Upper lobe of left lung (tissue), 6 donors: ENCODE data around the gene PRKCE. TPM values are rescaled to one million over a fixed set of nuclear protein-coding genes. Genes with fewer than 3 reads are reported as not detected.
A peak's percentile ranks its signal among the peaks of the same experiment; 100 is the strongest.

Experiments used
- ATAC-seq, 2 donors: fragments of 200-7000 bp; cut with Tn5 transposase; one replicate each; pipeline ENCODE4 v1.9.1; 2022; ENCODE audit warnings: mild to moderate bottlenecking in 2 of 2, moderate library complexity in 2 of 2; ENCODE audit not compliant: low FRiP score in 2 of 2
- DNase-seq, 2 donors: peaks; one replicate each; pipeline ENCODE4 v3.0.0-alpha.2; 2019 to 2020
- H3K27ac ChIP-seq, 4 donors: fragments of 200-600 bp; sonication (generic); one replicate each; pipeline ENCODE4 v1.5.1; 2016 to 2019
- H3K27me3 ChIP-seq, 4 donors: fragments of 200-600 bp; sonication (generic); one replicate each; pipeline ENCODE4 v1.5.1; 2017 to 2019
- H3K36me3 ChIP-seq, 4 donors: fragments of 200-600 bp; sonication (generic); one replicate each; pipeline ENCODE4 v1.5.1; 2016 to 2019
- H3K4me1 ChIP-seq, 4 donors: fragments of 200-600 bp; sonication (generic); one replicate each; pipeline ENCODE4 v1.5.1; 2018 to 2019
- H3K4me3 ChIP-seq, 4 donors: fragments of 200-600 bp; sonication (generic); one replicate each; pipeline ENCODE4 v1.5.1; 2017 to 2019; ENCODE audit warnings: mild to moderate bottlenecking in 2 of 4, moderate library complexity in 1 of 4
- H3K9me3 ChIP-seq, 4 donors: fragments of 200-600 bp; sonication (generic); one replicate each; pipeline ENCODE4 v1.5.1; 2018 to 2019
- EP300 ChIP-seq, 4 donors: sonication (generic); formaldehyde crosslinking; IDR thresholded peaks; one replicate each; pipeline ENCODE4 v1.5.1; 2017; ENCODE audit warnings: antibody characterized with exemption in 4 of 4, control low read depth in 2 of 4
- POLR2A ChIP-seq, 4 donors: fragments of 450-650 bp; IDR thresholded peaks; one replicate each; pipeline ENCODE4 v1.5.1; 2016 to 2017; ENCODE audit warnings: antibody characterized with exemption in 4 of 4, mild to moderate bottlenecking in 2 of 4
- POLR2AphosphoS5 ChIP-seq, 2 donors: sonication (generic); formaldehyde crosslinking; IDR thresholded peaks; one replicate each; pipeline ENCODE4 v1.5.1; 2017; ENCODE audit warnings: antibody characterized with exemption in 2 of 2
- WGBS, 2 donors: methylation state at CpG; one replicate each; pipeline ENCODE4 v1.1.5; 2017 to 2018; 5-methylcytosine and 5-hydroxymethylcytosine counted together
- total RNA-seq, 6 donors: library from RNA; depleted of rRNA in 4 of 6; stranded (reverse); fragments of >200 nt in 4 of 6; gene quantifications; one replicate each; pipeline versions ENCODE4 v1.1.0 to v1.2.1, GENCODE V29; 2016 to 2021
- TF ChIP-seq, protein P1 (sequence below), 6 experiments: fragments of 450-650 bp in 4 of 6; fragments of 200-600 bp in 2 of 6; sonication (generic) in 2 of 6; IDR thresholded peaks; one replicate each; pipeline ENCODE4 v1.5.1; 2016 to 2019; ENCODE audit warnings: antibody characterized with exemption in 6 of 6
- donor health status: DM: no; HTN: no; CAD: no; lungs with moderate emphysema.
- donor health status: DM: no; HTN: yes; CAD: no; lungs with severe emphysema.

PRKCE gene
- total RNA-seq, 6 donors from 2014 or later: 54.9 to 124 (median 75.6) TPM

DNA sequence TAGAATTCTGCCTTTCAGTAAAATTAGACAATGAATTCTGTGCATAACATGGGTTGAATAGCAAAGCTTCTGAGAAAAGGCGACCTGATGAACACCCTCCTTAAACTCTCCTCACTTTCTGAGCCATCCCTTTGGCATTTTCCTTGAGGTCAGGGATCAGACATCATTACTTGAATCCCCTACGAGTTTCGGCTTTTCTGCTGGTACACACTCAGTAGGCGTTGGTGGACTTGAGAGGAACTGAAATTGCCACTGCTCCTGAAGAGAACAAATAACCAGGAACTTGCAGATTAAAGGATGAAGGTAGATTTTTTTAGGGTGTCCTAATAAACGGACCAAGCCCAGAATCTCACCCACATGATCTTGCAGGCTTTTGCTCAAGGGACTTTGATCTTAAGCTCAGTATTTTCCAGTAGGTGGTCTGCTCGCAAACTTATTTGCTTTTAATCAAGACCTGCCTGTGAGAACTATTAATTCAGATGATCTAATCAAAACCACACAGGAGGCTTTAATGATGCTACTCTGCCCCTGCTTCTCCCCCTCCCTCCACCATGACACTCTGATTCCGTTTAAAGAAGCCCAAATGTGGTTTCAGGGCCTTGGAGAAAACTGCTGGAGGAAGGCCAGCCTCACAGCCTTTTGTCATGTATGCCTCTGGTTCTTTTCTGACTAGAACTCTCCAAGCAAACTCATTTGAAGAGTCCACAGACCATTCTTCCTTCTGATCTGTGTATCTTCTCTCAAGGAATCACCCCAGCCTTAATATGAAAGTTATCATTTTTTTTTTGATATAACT, 124.9 kb downstream of the PRKCE start:
- TF ChIP-seq POLR2A (IDR thresholded peaks at IDR 0.05) (no peak), POLR2AphosphoS5 (IDR thresholded peaks at IDR 0.05) (no peak), EP300 (IDR thresholded peaks at IDR 0.05) (no peak)
- TF ChIP-seq, protein P1, sequence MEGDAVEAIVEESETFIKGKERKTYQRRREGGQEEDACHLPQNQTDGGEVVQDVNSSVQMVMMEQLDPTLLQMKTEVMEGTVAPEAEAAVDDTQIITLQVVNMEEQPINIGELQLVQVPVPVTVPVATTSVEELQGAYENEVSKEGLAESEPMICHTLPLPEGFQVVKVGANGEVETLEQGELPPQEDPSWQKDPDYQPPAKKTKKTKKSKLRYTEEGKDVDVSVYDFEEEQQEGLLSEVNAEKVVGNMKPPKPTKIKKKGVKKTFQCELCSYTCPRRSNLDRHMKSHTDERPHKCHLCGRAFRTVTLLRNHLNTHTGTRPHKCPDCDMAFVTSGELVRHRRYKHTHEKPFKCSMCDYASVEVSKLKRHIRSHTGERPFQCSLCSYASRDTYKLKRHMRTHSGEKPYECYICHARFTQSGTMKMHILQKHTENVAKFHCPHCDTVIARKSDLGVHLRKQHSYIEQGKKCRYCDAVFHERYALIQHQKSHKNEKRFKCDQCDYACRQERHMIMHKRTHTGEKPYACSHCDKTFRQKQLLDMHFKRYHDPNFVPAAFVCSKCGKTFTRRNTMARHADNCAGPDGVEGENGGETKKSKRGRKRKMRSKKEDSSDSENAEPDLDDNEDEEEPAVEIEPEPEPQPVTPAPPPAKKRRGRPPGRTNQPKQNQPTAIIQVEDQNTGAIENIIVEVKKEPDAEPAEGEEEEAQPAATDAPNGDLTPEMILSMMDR (IDR thresholded peaks at IDR 0.05): no peak
- 51 to 60% methylated on average over 7 of the region's 7 CpGs for WGBS, 2 donors
- H3K4me1 ChIP-seq: peaks cover 12 to 64% (median 24%) of the 10 kb centered on the region in 4 donors
- H3K36me3 ChIP-seq: no peaks in the 10 kb centered on the region
- peak overlapping the region in 1 of 4 donors; percentile 67 for H3K27ac ChIP-seq
- no peak overlapping the region for H3K4me3 ChIP-seq
- DNase-seq (no peak), ATAC-seq (no peak)
- H3K27me3 ChIP-seq: no peaks in the 10 kb centered on the region
- no peaks in the 10 kb centered on the region for H3K9me3 ChIP-seq

DNA sequence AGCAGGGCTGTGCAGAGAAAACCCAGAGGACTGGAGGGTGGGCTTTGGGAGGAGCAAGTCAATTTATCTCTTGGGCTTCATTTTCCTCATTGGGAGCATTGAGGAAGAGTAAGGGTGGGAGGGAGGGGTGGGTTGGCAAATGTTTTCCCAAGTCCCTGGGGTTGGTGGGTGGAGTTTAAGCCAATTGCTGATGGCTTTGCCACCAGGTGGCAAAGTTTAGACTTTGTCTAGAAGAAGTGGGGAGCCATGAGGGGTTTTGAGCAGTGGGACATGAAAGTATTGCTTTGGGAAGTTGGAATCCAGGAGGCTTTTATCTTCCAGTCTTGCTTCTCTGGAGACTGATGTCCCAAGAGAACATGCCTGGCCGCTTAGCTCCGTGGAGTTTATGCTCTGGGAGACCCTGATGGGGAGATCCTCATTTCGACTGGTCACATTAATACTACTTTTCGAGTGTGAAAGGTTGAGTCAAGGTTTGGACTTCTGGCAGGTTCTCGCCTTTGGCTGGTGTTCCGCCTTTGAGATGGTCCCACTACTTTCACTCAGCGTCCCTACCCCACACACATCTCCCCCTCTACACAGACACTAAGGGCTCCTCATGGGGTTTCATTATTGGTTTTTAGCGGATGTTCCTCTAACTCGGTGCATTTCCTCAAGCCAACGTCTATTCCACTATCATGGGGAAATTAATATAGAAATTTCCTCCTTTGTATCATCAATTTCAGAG, 126.7 kb downstream of the PRKCE start:
- Histone ChIP-seq H3K9me3 (no peaks in the 10 kb centered on the region), H3K27me3 (no peaks in the 10 kb centered on the region), H3K36me3 (no peaks in the 10 kb centered on the region), H3K4me3 (no peak overlapping the region), H3K4me1 (peaks cover 8 to 51% (median 26%) of the 10 kb centered on the region in 4 donors), H3K27ac (peak overlapping the region in 1 of 4 donors; percentile 8)
- TF ChIP-seq POLR2A (IDR thresholded peaks at IDR 0.05) (no peak), POLR2AphosphoS5 (IDR thresholded peaks at IDR 0.05) (no peak), EP300 (IDR thresholded peaks at IDR 0.05) (no peak)
- TF ChIP-seq, protein P1 (IDR thresholded peaks at IDR 0.05): no peak
- ATAC-seq: peak in 1 of 2 donors; percentile 9
- WGBS, 2 donors: 75 to 77% methylated on average over 9 of the region's 10 CpGs
- DNase-seq: no peak

DNA sequence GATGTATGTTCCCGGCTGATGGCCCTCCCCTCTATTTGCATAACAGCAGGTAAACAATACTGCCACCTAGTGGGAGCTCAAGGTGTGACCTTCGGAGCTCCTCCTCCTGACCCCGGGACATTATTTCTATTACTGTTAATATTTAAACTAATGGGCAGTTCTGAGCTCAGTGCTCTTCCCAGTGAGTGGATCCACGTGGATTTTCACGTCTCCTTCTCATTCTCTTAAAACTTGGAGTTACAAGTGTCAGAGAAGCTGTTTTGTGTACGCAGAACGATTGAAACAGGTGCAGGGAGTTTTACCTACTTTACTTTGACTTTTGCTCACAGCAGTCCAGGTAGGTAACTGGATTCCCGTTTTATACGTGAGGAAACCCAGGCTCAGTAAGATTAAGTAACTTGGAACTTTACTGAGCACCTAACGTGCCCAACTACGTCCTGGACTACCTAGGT, 127.3 kb downstream of the PRKCE start:
- no peak overlapping the region for H3K27ac ChIP-seq
- no peaks in the 10 kb centered on the region for H3K27me3 ChIP-seq
- no peak for TF ChIP-seq POLR2AphosphoS5 (IDR thresholded peaks at IDR 0.05)
- TF ChIP-seq, protein P1 (IDR thresholded peaks at IDR 0.05): peak; percentile 54 to 77 (median 71)
- no peak overlapping the region for H3K4me3 ChIP-seq
- H3K4me1 ChIP-seq: peaks cover 13 to 46% (median 27%) of the 10 kb centered on the region in 4 donors
- DNase-seq (peak in 1 of 2 donors; percentile 76), ATAC-seq (peak; percentile 76 to 79)
- no peaks in the 10 kb centered on the region for H3K9me3 ChIP-seq
- 42 to 65% methylated on average over 11 of the region's 11 CpGs for WGBS, 2 donors
- no peaks in the 10 kb centered on the region for H3K36me3 ChIP-seq

DNA sequence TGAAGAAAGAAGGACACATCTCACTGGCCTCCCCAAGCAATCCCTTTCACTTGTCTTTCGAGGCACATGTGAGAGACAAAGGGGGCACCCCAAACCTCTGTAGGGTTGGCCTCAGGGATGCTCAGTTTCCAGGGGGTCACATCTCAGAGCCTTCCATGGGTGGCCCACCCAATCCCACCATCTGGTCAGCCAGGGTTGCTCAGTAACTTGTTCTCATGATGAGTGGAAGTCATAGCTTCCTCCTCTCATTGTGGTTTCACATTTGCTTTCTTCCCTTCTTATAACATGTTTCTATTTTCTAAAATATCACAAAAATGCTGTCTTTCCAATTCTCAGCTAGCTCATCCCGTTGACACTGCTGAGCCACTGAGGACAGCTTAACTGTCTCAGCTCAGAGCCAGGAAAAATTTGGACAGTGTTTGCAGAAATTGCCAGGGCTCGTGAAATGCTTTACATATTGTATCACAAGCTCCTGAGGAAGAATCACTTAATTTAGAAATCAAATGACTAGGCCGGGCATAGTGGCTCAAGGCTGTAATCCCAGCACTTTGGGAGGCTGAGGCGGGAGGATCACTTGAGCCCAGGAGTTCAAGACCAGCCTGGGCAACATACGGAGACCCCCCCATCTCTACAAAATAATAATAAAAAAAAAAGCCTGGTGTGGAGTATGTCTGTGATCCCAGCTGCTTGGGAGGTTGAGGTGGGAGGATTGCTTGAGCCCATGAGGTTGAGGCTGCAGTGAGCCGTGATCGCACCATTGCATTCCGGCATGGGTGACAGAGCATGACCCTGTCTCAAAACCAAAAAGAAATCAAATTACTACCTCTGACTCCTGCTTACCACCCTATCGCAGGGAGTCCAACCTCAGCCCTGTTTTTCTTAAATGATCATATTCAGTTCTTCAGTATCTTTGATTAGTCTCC, 129.3 kb downstream of the PRKCE start:
- Histone ChIP-seq H3K36me3 (no peaks in the 10 kb centered on the region), H3K4me1 (peaks cover 7 to 33% (median 17%) of the 10 kb centered on the region in 4 donors), H3K27me3 (no peaks in the 10 kb centered on the region), H3K4me3 (no peak overlapping the region), H3K9me3 (no peaks in the 10 kb centered on the region), H3K27ac (peak overlapping the region in 2 of 4 donors; percentile 11 to 19)
- 80 to 87% methylated on average over 10 of the region's 10 CpGs for WGBS, 2 donors
- DNase-seq (no peak), ATAC-seq (peak in 1 of 2 donors; percentile 32)
- TF ChIP-seq POLR2A (IDR thresholded peaks at IDR 0.05): no peak
- TF ChIP-seq, protein P1 (IDR thresholded peaks at IDR 0.05): no peak
- TF ChIP-seq POLR2AphosphoS5 (IDR thresholded peaks at IDR 0.05): no peak
- TF ChIP-seq EP300 (IDR thresholded peaks at IDR 0.05): no peak
